Heart right ventricle (tissue), 16 donors: ENCODE data around the gene NAALADL1. TPM values are rescaled to one million over a fixed set of nuclear protein-coding genes. Genes with fewer than 3 reads are reported as not detected.

Experiments used
- ATAC-seq, 8 donors: fragments of 200-7000 bp; cut with Tn5 transposase; one replicate each; pipeline ENCODE4 v1.9.1; 2020; ENCODE audit warnings: mild to moderate bottlenecking in 8 of 8, moderate library complexity in 8 of 8, moderate number of reproducible peaks in 1 of 8
- DNase-seq, 2 donors: peaks; one replicate each; pipeline ENCODE4 v3.0.0-alpha.2; 2020
- H3K27ac ChIP-seq, 10 donors: fragments of 200-600 bp; sonication (generic) in 2 of 10; one replicate each; pipeline versions ENCODE4 v1.5.0 to v1.8.0; 2020 to 2022; ENCODE audit warnings: mild to moderate bottlenecking in 3 of 10
- H3K27me3 ChIP-seq, 7 donors: fragments of 200-600 bp; one replicate each; pipeline ENCODE4 v1.8.0; 2021 to 2022; ENCODE audit warnings: mild to moderate bottlenecking in 2 of 7
- H3K36me3 ChIP-seq, 9 donors: fragments of 200-600 bp; sonication (generic) in 1 of 9; one replicate each; pipeline versions ENCODE4 v1.5.0 to v1.8.0; 2020 to 2022; ENCODE audit warnings: mild to moderate bottlenecking in 2 of 9
- H3K4me1 ChIP-seq, 9 donors: fragments of 200-600 bp; sonication (generic) in 1 of 9; one replicate each; pipeline versions ENCODE4 v1.5.0 to v1.8.0; 2020 to 2022; ENCODE audit warnings: mild to moderate bottlenecking in 4 of 9
- H3K4me3 ChIP-seq, 10 donors: fragments of 200-600 bp; sonication (generic) in 2 of 10; one replicate each; pipeline versions ENCODE4 v1.5.0 to v1.8.0; 2020 to 2022; ENCODE audit warnings: mild to moderate bottlenecking in 7 of 10, moderate library complexity in 2 of 10
- H3K9me3 ChIP-seq, 11 donors: fragments of 200-600 bp in 10 of 11; sonication (generic) in 2 of 11; one replicate each; pipeline versions ENCODE4 v1.5.0 to v1.8.0; 2013 to 2022; ENCODE audit warnings: mild to moderate bottlenecking in 2 of 11, control low read depth in 1 of 11, moderate library complexity in 1 of 11
- WGBS, 2 donors: extraction: QIAGEN DNeasy Blood & Tissue Kit; methylation state at CpG; one replicate each; pipeline ENCODE4 v1.1.7; 2013; ENCODE audit warnings: inconsistent platforms in 1 of 2; 5-methylcytosine and 5-hydroxymethylcytosine counted together
- intact Hi-C, 10 donors: fragments of 100-400 bp; cut with DNase I; formaldehyde crosslinking; loops; one replicate each; pipeline versions ENCODE4 v1.11.1 to v1.14.2; 2022
- polyA plus RNA-seq, 2 donors: library from polyadenylated mRNA; stranded (reverse); fragments of 200-250 nt; gene quantifications; one replicate each; pipeline ENCODE4 v1.2.3, GENCODE V29; 2013
- total RNA-seq, 10 donors: library from RNA; stranded (reverse); fragmentation: NEBNext Ultra II Directional in 3 of 10; extraction: Animal tissue kit (Norgen Biotek cat#: 25700) in 3 of 10; gene quantifications; one replicate each; pipeline versions ENCODE4 v1.2.1 to v1.2.4, GENCODE V29; 2021 to 2023
- TF ChIP-seq, protein P1 (sequence below), 9 donors: fragments of 200-600 bp; sonication (generic) in 2 of 9; IDR thresholded peaks; one replicate each; pipeline versions ENCODE4 v1.5.0 to v1.8.0; 2021 to 2022; ENCODE audit warnings: antibody characterized with exemption in 9 of 9, mild to moderate bottlenecking in 5 of 9, moderate library complexity in 1 of 9
- donor health status: Arrhythmogenic right ventricular cardiomyopathy.
- donor health status: ischemic (EF 13 %, LVEDD 7.1; RV severe dilation, severe dysfunction).
- donor health status: healthy with polysubstance abuse.
- donor health status: DM: no; HTN: yes; CAD: no.
- donor health status: DM: no; HTN: no; CAD: no.
- donor health status: ischemic (EF 25% LVEDD 6.9; RV normal size, moderate dysfunction).
- donor health status: ischemic (EF 25% LVEDD 5.7; RV mildly dilated, moderate dysfunction).
- donor health status: healthy.
- donor health status: DM: yes; HTN: yes; CAD: no.
- donor health status: Ischemic cardiomyopathy.
- donor health status: ischemic (EF 35%, LVEDD 5.7; RV mildly dilated, moderate dysfunction).
- donor health status: nonischemic (EF 11% LVEDD 7.7; RV severe dilation, severe dysfunction).
- donor health status: DM: yes; HTN: yes; CAD: no.
- donor health status: PGD.
- donor health status: ischemic (EF 29% LVEDD 5.4; RV normal size, mild dysfunction).
- donor health status: nonischemic (EF 23%, LVEDD 6.1; RV moderate dilation, normal function).

The NAALADL1 gene
- total and polyA plus RNA-seq, 12 donors: 2.1 to 9.1 (median 3.9) TPM

DNA sequence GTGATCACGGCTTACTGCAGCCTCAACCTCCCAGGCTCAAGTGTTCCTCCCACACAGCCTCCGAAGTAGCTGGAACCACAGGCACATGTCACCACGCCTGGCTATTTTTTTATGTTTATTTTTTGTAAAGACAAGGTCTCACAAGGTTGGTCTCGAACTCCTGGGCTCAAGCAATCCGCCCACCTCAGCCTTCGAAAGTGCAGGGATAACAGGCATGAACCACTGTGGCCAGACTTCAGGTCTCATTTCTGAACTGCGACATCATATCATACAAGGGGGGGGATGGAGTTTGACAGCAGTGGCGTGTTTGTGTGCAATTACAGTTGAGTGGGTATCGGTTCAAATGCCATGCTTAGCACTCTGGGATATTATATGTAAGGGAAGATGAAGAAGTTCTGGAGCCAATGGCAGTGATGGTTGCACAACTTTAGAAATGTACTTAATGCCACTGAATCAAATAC is 6.9 kb downstream of the NAALADL1 start:
- 73 to 79% methylated on average over 9 of the region's 9 CpGs for WGBS, 2 donors
- Histone ChIP-seq H3K27me3 (no peaks in the 10 kb centered on the region), H3K36me3 (no peaks in the 10 kb centered on the region), H3K4me3 (no peak overlapping the region), H3K9me3 (no peaks in the 10 kb centered on the region), H3K4me1 (peaks cover 0 to 19% (median 14%) of the 10 kb centered on the region in 9 donors), H3K27ac (no peak overlapping the region)
- TF ChIP-seq, protein P1, sequence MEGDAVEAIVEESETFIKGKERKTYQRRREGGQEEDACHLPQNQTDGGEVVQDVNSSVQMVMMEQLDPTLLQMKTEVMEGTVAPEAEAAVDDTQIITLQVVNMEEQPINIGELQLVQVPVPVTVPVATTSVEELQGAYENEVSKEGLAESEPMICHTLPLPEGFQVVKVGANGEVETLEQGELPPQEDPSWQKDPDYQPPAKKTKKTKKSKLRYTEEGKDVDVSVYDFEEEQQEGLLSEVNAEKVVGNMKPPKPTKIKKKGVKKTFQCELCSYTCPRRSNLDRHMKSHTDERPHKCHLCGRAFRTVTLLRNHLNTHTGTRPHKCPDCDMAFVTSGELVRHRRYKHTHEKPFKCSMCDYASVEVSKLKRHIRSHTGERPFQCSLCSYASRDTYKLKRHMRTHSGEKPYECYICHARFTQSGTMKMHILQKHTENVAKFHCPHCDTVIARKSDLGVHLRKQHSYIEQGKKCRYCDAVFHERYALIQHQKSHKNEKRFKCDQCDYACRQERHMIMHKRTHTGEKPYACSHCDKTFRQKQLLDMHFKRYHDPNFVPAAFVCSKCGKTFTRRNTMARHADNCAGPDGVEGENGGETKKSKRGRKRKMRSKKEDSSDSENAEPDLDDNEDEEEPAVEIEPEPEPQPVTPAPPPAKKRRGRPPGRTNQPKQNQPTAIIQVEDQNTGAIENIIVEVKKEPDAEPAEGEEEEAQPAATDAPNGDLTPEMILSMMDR (IDR thresholded peaks at IDR 0.05): no peak
- ATAC-seq (no peak), DNase-seq (no peak)
- intact Hi-C loops: no loop called here

DNA sequence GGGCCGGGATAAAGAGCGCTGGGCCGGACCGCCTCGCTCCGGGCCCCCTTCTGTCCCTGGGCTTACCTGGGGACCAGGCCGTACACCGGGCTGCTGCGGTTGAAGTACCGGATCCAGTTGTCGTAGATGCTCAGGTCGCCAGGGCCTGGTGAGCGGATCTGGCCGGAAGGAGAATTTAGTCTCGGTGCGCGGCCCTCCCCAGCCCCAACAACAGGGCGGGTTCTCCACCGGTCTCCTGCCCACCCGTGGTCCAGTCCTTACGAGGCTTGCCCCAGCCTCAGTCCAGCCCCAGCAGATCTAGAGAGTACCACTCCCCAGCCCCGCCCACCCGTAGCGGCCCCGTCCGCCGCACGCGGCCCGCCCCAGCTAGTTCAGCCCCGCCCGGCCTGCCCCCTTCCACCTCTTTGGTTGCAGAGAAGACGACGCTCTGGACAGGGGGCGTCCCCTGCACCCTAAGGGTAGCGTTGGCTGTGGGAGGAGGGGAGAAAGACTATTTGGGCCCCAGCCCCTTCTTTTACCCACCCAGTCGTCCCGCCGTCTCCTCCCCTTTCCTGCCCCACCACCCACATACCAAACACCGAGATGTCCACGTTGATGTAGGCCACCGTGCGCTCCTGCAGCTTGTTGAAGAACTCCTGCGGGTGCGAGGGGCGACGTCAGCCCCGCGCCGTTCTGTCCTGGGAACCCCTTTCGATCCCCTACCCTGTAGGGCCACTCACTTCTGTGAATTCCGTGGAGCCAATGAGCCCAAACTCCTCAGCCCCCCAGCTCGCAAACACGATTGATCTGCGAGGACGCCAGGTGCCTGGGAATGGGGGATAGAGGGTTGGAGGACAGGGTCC is 10.6 kb downstream of the NAALADL1 start:
- TF ChIP-seq, protein P1 (IDR thresholded peaks at IDR 0.05): no peak
- peaks cover 0 to 39% (median 17%) of the 10 kb centered on the region in 9 donors for H3K4me1 ChIP-seq
- peak overlapping the region in 9 of 10 donors; percentile 2 to 75 (median 57) for H3K27ac ChIP-seq
- no peaks in the 10 kb centered on the region for H3K27me3 ChIP-seq
- DNase-seq: peak in 1 of 2 donors; percentile 60
- ATAC-seq: peak; percentile 21 to 71 (median 52)
- intact Hi-C loops: loop anchor here in 1 of 10 donors (5.0 kb wide), 1 partner anchor 39 kb away; a partner anchor contains a TSS
- peaks cover 0 to 24% (median 4%) of the 10 kb centered on the region in 9 donors for H3K36me3 ChIP-seq
- H3K4me3 ChIP-seq: peak overlapping the region; percentile 47 to 76 (median 62)
- no peaks in the 10 kb centered on the region for H3K9me3 ChIP-seq
- 14% methylated on average over 51 to 56 of the region's 56 CpGs for WGBS, 2 donors

DNA sequence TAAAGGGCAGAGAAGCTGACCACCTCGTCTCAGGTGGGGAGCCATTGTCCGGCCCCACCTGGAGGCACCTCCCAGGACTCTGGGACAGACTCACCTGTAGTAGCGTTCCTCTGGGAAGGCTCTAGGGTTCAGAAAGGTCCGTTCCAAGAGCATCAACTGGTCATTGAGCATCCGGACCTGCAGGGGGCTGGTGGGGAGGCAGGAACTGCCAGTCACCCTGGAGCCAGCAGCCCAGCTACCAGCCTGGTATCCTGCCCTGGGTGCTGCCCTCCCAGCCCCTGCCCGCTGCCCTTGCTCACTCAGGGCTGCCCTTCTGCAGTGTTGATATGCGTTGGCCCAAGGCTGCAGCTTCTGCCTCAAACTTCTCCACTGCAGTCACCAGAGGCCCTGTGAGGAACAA is 12.6 kb downstream of the NAALADL1 start:
- peaks cover 0 to 24% (median 4%) of the 10 kb centered on the region in 9 donors for H3K36me3 ChIP-seq
- intact Hi-C loops: loop anchor here in 1 of 10 donors (5.0 kb wide), 1 partner anchor 42 kb away; a partner anchor contains a TSS
- TF ChIP-seq, protein P1 (IDR thresholded peaks at IDR 0.05): no peak
- H3K4me1 ChIP-seq: peaks cover 0 to 51% (median 24%) of the 10 kb centered on the region in 9 donors
- no peaks in the 10 kb centered on the region for H3K9me3 ChIP-seq
- DNase-seq: no peak
- H3K27me3 ChIP-seq: no peaks in the 10 kb centered on the region
- no peak for ATAC-seq
- WGBS, 2 donors: 85 to 92% methylated on average over 7 of the region's 7 CpGs
- no peak overlapping the region for H3K27ac ChIP-seq
- no peak overlapping the region for H3K4me3 ChIP-seq

DNA sequence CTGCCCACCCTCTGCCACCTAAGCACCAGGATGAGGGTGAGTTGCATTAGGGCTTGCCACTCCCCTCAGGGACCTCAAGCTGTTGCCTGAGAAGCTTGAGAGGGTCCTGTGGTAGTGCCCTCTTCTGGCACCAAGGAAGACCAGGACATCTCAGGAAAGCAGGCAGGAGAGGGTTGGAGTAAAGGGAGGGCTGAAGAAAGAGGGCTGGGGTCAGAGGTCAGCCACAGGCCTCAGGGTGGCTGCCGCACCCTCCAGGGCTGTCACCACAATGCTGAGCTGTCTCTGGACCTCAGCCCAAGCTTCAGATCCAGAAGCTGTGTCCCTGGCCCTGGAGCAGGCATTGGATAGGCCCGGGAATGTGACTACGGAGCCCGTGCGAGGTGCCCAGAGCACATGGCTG is 13.3 kb downstream of the NAALADL1 start:
- H3K27me3 ChIP-seq: no peaks in the 10 kb centered on the region
- DNase-seq: no peak
- peaks cover 0 to 24% (median 4%) of the 10 kb centered on the region in 9 donors for H3K36me3 ChIP-seq
- H3K4me1 ChIP-seq: peaks cover 0 to 58% (median 29%) of the 10 kb centered on the region in 9 donors
- WGBS, 2 donors: 91 to 92% methylated on average over 5 of the region's 5 CpGs
- H3K4me3 ChIP-seq: no peak overlapping the region
- H3K27ac ChIP-seq: no peak overlapping the region
- no peak for ATAC-seq
- intact Hi-C loops: loop anchor here in 1 of 10 donors (5.0 kb wide), 1 partner anchor 42 kb away; a partner anchor contains a TSS
- no peaks in the 10 kb centered on the region for H3K9me3 ChIP-seq
- TF ChIP-seq, protein P1 (IDR thresholded peaks at IDR 0.05): no peak
